Fibroblast of lung (primary cell): ENCODE data around the gene EPS8L3. TPM values are rescaled to one million over a fixed set of nuclear protein-coding genes. Genes with fewer than 3 reads are reported as not detected.
A peak's percentile ranks its signal among the peaks of the same experiment; 100 is the strongest.
"Not testable (repeated sequence)": the region's sequence is repeated elsewhere in the genome, so short reads cannot be mapped to it uniquely, and the experiment has no call there.

Experiments used
- DNase-seq, 2 donors: peaks; one replicate each; pipeline versions ENCODE4 v3.0.0 to v3.0.0-alpha.2; 2010; ENCODE audit warnings: low read depth in 2 of 2
- H2AFZ ChIP-seq: 2 replicates; pipeline ENCODE4 v1.5.1; 2012; ENCODE audit warnings: low read length, control low read depth, inconsistent platforms
- H3K27ac ChIP-seq: 2 replicates; pipeline ENCODE4 v1.5.1; 2011; ENCODE audit warnings: low read length, control low read depth; ENCODE audit not compliant: insufficient read depth
- H3K27me3 ChIP-seq: 2 replicates; pipeline ENCODE4 v1.5.1; 2011; ENCODE audit warnings: mild to moderate bottlenecking, low read length; ENCODE audit not compliant: control insufficient read depth, insufficient read depth
- H3K36me3 ChIP-seq: 2 replicates; pipeline ENCODE4 v1.5.1; 2011; ENCODE audit warnings: low read length; ENCODE audit not compliant: control insufficient read depth, insufficient read depth
- H3K4me1 ChIP-seq: 2 replicates; pipeline ENCODE4 v1.5.1; 2011; ENCODE audit warnings: low read length; ENCODE audit not compliant: control insufficient read depth, insufficient read depth; ENCODE audit errors: extremely low read depth
- H3K4me2 ChIP-seq: 2 replicates; pipeline ENCODE4 v1.5.1; 2011; ENCODE audit warnings: low read length, control low read depth; ENCODE audit not compliant: insufficient read depth; ENCODE audit errors: extremely low read depth
- H3K4me3 ChIP-seq, 4 experiments: fragments of 200-600 bp in 1 of 4; sonication (generic) in 1 of 4; replicated peaks in 1 of 4; 2 replicates each; pipeline ENCODE4 v1.5.1; 2011 to 2016; ENCODE audit warnings: low read length in 4 of 4, low read depth in 3 of 4, mild to moderate bottlenecking in 3 of 4, control low read depth in 2 of 4, inconsistent platforms in 1 of 4, mixed read lengths in 1 of 4; ENCODE audit not compliant: insufficient read depth in 1 of 4; ENCODE audit errors: control extremely low read depth in 1 of 4
- H3K79me2 ChIP-seq: 2 replicates; pipeline ENCODE4 v1.5.1; 2012; ENCODE audit warnings: mild to moderate bottlenecking, low read length, inconsistent platforms; ENCODE audit not compliant: control insufficient read depth, insufficient read depth
- H3K9ac ChIP-seq: 2 replicates; pipeline ENCODE4 v1.5.1; 2011; ENCODE audit warnings: mild to moderate bottlenecking, low read length, control low read depth; ENCODE audit not compliant: insufficient read depth
- H3K9me3 ChIP-seq: 2 replicates; pipeline ENCODE4 v1.5.1; 2012; ENCODE audit warnings: low read depth, low read length; ENCODE audit not compliant: control insufficient read depth, insufficient read depth
- H4K20me1 ChIP-seq: 2 replicates; pipeline ENCODE4 v1.5.1; 2011; ENCODE audit warnings: low read length; ENCODE audit not compliant: control insufficient read depth, insufficient read depth; ENCODE audit errors: extremely low read depth
- EZH2 ChIP-seq: IDR thresholded peaks from 2 replicates; pipeline ENCODE4 v1.5.1; 2012; ENCODE audit warnings: low read length, control low read depth, mild to moderate bottlenecking; ENCODE audit errors: missing control alignments
- polyA plus RNA-seq, 2 donors: library from polyadenylated mRNA; depleted of rRNA in 1 of 2; stranded (reverse) in 1 of 2; unstranded in 1 of 2; fragments of >200 nt; gene quantifications; 2 replicates each; pipeline ENCODE4 v1.2.1, GENCODE V29; 2011 to 2012; ENCODE audit warnings: missing spikeins in 1 of 2
- total RNA-seq: library from RNA; depleted of rRNA; stranded (reverse); fragments of >200 nt; gene quantifications from 2 replicates; pipeline ENCODE4 v1.2.1, GENCODE V29; 2014
- TF ChIP-seq, protein P1 (sequence below), 2 donors: IDR thresholded peaks in 1 of 2; conservative IDR thresholded peaks in 1 of 2; 1 replicate in 1 of 2; 2 replicates in 1 of 2; pipeline ENCODE4 v1.5.1; 2011 to 2012; ENCODE audit warnings: low read length in 2 of 2, control low read depth in 1 of 2, inconsistent platforms in 1 of 2, low read depth in 1 of 2, mild to moderate bottlenecking in 1 of 2

The EPS8L3 gene
- total and polyA plus RNA-seq, 2 donors (not counting 1 experiment from before 2014, with no cell fraction given): not detected

DNA sequence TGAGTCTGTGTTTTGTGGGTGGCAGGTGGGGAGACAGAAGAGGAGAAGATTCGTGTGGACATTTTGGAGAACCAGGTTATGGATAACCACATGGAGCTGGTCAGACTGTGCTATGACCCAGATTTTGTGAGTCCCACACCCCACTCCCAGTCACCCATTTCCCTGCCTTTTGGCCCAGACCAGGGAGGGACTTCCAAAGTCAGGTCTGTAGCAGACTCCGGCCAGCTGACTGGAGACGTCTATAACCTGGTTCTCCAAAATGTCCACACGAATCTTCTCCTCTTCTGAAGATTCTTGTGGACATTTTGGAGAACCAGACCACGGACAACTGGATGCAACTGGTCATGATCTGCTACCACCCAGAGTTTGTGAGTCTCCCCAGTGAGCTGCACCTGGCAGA, 50.1 kb downstream of the EPS8L3 start:
- no peak for DNase-seq
- no peak overlapping the region for H3K4me2 ChIP-seq
- no peak overlapping the region for H3K27ac ChIP-seq
- no peaks in the 10 kb centered on the region for H3K79me2 ChIP-seq
- no peaks in the 10 kb centered on the region for H3K9me3 ChIP-seq
- H2AFZ ChIP-seq: no peak overlapping the region
- no peak for TF ChIP-seq EZH2
- TF ChIP-seq, protein P1, sequence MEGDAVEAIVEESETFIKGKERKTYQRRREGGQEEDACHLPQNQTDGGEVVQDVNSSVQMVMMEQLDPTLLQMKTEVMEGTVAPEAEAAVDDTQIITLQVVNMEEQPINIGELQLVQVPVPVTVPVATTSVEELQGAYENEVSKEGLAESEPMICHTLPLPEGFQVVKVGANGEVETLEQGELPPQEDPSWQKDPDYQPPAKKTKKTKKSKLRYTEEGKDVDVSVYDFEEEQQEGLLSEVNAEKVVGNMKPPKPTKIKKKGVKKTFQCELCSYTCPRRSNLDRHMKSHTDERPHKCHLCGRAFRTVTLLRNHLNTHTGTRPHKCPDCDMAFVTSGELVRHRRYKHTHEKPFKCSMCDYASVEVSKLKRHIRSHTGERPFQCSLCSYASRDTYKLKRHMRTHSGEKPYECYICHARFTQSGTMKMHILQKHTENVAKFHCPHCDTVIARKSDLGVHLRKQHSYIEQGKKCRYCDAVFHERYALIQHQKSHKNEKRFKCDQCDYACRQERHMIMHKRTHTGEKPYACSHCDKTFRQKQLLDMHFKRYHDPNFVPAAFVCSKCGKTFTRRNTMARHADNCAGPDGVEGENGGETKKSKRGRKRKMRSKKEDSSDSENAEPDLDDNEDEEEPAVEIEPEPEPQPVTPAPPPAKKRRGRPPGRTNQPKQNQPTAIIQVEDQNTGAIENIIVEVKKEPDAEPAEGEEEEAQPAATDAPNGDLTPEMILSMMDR (conservative IDR thresholded peaks at IDR 0.05 in 1 of 2, IDR thresholded peaks at IDR 0.05 in 1 of 2; ENCODE audit: low read depth in 1 of 2, low read length in 2 of 2): no peak
- H3K4me1 ChIP-seq: no peaks in the 10 kb centered on the region
- H3K4me3 ChIP-seq: no peak overlapping the region
- H3K9ac ChIP-seq: no peak overlapping the region
- H3K27me3 ChIP-seq: no peaks in the 10 kb centered on the region
- H3K36me3 ChIP-seq: no peaks in the 10 kb centered on the region
- H4K20me1 ChIP-seq: no peaks in the 10 kb centered on the region

DNA sequence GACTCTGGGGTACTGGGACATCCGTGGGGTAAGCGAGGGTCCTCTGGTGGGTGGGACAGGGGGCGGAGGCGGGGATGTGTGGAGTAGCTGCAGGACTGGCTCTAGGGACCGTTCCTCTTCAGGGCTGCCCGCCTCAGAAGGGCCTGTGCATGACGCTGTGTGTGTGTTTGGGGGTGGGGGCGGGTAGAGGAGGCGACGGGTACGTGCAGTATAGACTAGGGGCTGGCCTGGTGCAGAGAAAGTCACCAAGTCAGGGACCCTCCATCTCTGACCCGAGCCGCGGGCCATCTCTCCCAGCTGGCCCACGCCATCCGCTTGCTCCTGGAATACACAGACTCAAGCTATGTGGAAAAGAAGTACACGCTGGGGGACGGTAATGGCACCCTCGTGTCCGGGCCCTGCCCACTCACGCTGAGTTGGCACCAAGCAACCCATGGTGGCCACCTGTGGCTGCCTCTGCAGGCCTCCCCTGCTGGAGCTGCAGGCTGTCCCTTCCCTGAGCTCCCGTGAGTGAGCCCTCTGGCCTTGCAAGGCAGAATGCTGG, 51.3 kb downstream of the EPS8L3 start:
- DNase-seq: no peak
- Histone ChIP-seq H2AFZ (no peak overlapping the region), H3K4me3 (peak overlapping the region in 2 of 4 experiments; percentile 43 to 46), H3K27me3 (no peaks in the 10 kb centered on the region), H3K36me3 (no peaks in the 10 kb centered on the region), H3K4me2 (peak overlapping the region; percentile 25), H3K27ac (no peak overlapping the region), H3K9me3 (no peaks in the 10 kb centered on the region), H4K20me1 (no peaks in the 10 kb centered on the region), H3K9ac (no peak overlapping the region), H3K4me1 (no peaks in the 10 kb centered on the region), H3K79me2 (no peaks in the 10 kb centered on the region)
- TF ChIP-seq, protein P1 (conservative IDR thresholded peaks at IDR 0.05 in 1 of 2, IDR thresholded peaks at IDR 0.05 in 1 of 2; ENCODE audit: low read depth in 1 of 2, low read length in 2 of 2): no peak
- no peak for TF ChIP-seq EZH2

DNA sequence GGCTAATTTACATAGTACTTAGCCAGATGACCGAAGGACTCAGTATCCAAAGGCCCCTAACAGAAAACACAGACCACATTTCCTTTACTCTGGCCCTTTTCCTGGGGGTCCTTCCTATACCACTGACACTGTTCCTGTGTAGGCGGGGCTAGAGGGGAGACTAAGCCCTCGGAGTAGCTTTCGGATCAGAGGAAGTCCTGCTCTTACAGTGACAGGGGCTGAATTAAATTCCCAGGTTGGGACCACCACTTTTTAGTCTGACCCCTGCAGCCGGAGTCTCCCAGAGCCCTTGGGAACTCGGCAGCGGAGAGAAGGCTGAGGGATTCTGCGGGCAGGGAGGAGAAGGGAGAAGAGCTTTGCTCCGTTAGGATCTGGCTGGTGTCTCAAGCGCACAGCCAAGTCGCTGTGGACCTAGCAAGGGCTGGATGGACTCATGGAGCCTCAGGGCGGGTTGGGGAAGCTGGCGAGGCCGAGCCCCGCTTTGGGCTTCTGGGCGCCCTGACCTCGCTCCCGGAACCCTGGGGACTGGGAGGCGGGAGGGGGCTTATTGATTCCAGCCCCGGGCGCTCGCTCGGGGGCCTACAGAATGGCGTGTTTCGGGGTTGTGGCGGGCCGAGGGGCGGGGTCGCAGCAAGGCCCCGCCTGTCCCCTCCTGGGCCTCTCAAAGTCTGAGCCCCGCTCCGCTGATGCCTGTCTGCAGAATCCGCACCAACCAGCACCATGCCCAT, 52.0 kb downstream of the EPS8L3 start, which contains the start of gene GSTM5:
TSS of gene GSTM5 (plus strand) at position 659 of the 728 bp plus-strand sequence. CDS start at position 721, 62 bp downstream.
- H3K79me2 ChIP-seq, H3K27me3 ChIP-seq, H3K9ac ChIP-seq, H3K9me3 ChIP-seq, H3K36me3 ChIP-seq, H3K4me1 ChIP-seq, H3K27ac ChIP-seq, H2AFZ ChIP-seq, H4K20me1 ChIP-seq: not testable (repeated sequence)
- H3K4me2 ChIP-seq: peak within 1 kb of the TSS; percentile 25
- peak in 1 of 2 donors; percentile 16 for DNase-seq
- H3K4me3 ChIP-seq: peak within 1 kb of the TSS in 2 of 4 experiments; percentile 43 to 46

DNA sequence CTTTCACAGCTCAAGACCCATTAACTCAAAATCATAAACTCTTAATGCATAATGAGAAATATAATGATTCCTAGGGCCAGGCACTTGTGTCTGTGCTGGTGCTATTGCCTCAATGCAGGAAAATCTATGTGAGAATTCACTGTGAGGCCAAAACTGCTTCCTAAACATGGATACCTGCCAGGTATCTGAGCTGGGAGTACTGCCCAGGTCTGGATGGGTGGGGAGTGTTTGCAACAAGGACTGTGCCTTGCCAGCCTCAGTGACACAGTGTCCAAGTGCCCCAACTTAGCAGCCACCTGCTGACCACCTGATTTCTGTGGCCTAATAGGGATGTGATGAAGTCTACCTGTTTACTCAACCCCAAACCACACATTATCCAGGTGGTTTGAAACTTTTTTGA, 53.9 kb downstream of the EPS8L3 start:
- H3K36me3 ChIP-seq, H3K9me3 ChIP-seq, H4K20me1 ChIP-seq, H3K79me2 ChIP-seq, H3K27ac ChIP-seq, H3K4me2 ChIP-seq, H2AFZ ChIP-seq, DNase-seq, H3K27me3 ChIP-seq, H3K9ac ChIP-seq, H3K4me1 ChIP-seq, H3K4me3 ChIP-seq: not testable (repeated sequence)

DNA sequence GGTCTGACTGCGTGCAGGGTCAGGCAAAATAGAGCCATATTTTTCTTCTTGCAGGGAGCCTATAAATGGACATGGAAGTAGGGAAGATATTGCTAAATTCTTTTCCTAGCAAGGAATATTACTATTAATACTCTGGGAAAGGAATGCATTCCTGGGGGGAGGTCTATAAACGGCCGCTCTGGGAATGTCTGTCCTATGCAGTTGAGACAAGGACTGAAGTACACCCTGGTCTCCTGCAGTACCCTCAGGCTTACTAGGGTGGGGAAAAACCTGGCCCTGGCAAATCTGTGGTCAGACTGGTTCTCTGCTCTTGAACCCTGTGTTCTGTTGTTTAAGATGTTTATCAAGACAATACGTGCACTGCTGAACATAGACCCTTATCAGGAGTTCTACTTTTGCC, 54.8 kb downstream of the EPS8L3 start:
- DNase-seq, H4K20me1 ChIP-seq, H3K36me3 ChIP-seq, H3K79me2 ChIP-seq, H3K9me3 ChIP-seq, H3K27ac ChIP-seq, H3K27me3 ChIP-seq, H3K4me2 ChIP-seq, H3K4me3 ChIP-seq, H2AFZ ChIP-seq, H3K9ac ChIP-seq, H3K4me1 ChIP-seq: not testable (repeated sequence)
